SH-SY5Y (cell line): ENCODE measurements around the gene ULK4.

Source experiments
- GATA2 ChIP-seq: IDR thresholded peaks from 2 replicates; pipeline ENCODE4 v1.6.1; 2011; ENCODE audit warnings: mild to moderate bottlenecking, low read depth, low read length
- GATA3 ChIP-seq: IDR thresholded peaks from 2 replicates; pipeline ENCODE4 v1.6.1; 2011; ENCODE audit warnings: low read depth, mild to moderate bottlenecking, low read length, moderate library complexity

GRCh38 chr3:41710646-41711388 lies 251.1 kb downstream of the ULK4 start:
- TF ChIP-seq GATA2 (no peak), GATA3 (no peak)
